GM19328 (cell line): ENCODE data around the gene TNKS1BP1.
A peak's percentile ranks its signal among the peaks of the same experiment; 100 is the strongest.
"Not testable (repeated sequence)": the region's sequence is repeated elsewhere in the genome, so short reads cannot be mapped to it uniquely, and the experiment has no call there.

Source experiments
- ATAC-seq: cut with Tn5 transposase; IDR thresholded peaks from one replicate; pipeline ENCODE4 v1.9.1; 2021; ENCODE audit warnings: mild to moderate bottlenecking, moderate library complexity; ENCODE audit not compliant: unreplicated experiment

TNKS1BP1 gene

GRCh38 chr11:57297221-57297620 lies 27.5 kb downstream of the TNKS1BP1 start:
- ATAC-seq = no peak

- not testable (repeated sequence) for ATAC-seq
These were observed 28.5 kb downstream of the TNKS1BP1 start for GRCh38 chr11:57296205-57296604.

- ATAC-seq = no peak
These were observed 30.3 kb downstream of the TNKS1BP1 start for GRCh38 chr11:57294225-57295131.

- ATAC-seq = no peak
These were observed 34.5 kb downstream of the TNKS1BP1 start for GRCh38 chr11:57290288-57290687.

GRCh38 chr11:57288771-57289579 lies 35.8 kb downstream of the TNKS1BP1 start:
- ATAC-seq = no peak

- no peak for ATAC-seq
These were observed 36.9 kb downstream of the TNKS1BP1 start for GRCh38 chr11:57287884-57288283.

GRCh38 chr11:57283231-57283990 lies 41.3 kb downstream of the TNKS1BP1 start:
- no peak for ATAC-seq

GRCh38 chr11:57281546-57281945 lies 43.2 kb downstream of the TNKS1BP1 start:
- not testable (repeated sequence) for ATAC-seq

GRCh38 chr11:57279116-57279515 lies 45.6 kb downstream of the TNKS1BP1 start:
- no peak for ATAC-seq

GRCh38 chr11:57278721-57279095 lies 46.0 kb downstream of the TNKS1BP1 start:
- ATAC-seq = no peak

- ATAC-seq = peak; percentile 79
These were observed 46.7 kb downstream of the TNKS1BP1 start for GRCh38 chr11:57277845-57278720.

- ATAC-seq = no peak
These were observed 47.6 kb downstream of the TNKS1BP1 start for GRCh38 chr11:57276971-57277675.

GRCh38 chr11:57276169-57276970 lies 48.4 kb downstream of the TNKS1BP1 start:
- ATAC-seq = no peak

GRCh38 chr11:57275582-57275981 lies 49.2 kb downstream of the TNKS1BP1 start:
- no peak for ATAC-seq

- ATAC-seq = no peak
These were observed 49.8 kb downstream of the TNKS1BP1 start for GRCh38 chr11:57274904-57275498.

- ATAC-seq = no peak
These were observed 51.2 kb downstream of the TNKS1BP1 start for GRCh38 chr11:57273448-57274058.

- ATAC-seq = no peak
These were observed 55.2 kb downstream of the TNKS1BP1 start for GRCh38 chr11:57269571-57270021.

GRCh38 chr11:57266157-57266556 lies 58.6 kb downstream of the TNKS1BP1 start:
- no peak for ATAC-seq
